ENCODE measurements around the gene MAPK8IP1. TPM values are rescaled to one million over a fixed set of nuclear protein-coding genes. Genes with fewer than 3 reads are reported as not detected.
"Not testable (repeated sequence)": the region's sequence is repeated elsewhere in the genome, so short reads cannot be mapped to it uniquely, and the experiment has no call there.

MAPK8IP1 gene
- 5.9 TPM for total RNA-seq
- long read RNA-seq, partial matches to known transcripts: 8 of 8 reads
- long read RNA-seq, other reads (novel, unspliced or antisense): 0 of 8 reads

DNA sequence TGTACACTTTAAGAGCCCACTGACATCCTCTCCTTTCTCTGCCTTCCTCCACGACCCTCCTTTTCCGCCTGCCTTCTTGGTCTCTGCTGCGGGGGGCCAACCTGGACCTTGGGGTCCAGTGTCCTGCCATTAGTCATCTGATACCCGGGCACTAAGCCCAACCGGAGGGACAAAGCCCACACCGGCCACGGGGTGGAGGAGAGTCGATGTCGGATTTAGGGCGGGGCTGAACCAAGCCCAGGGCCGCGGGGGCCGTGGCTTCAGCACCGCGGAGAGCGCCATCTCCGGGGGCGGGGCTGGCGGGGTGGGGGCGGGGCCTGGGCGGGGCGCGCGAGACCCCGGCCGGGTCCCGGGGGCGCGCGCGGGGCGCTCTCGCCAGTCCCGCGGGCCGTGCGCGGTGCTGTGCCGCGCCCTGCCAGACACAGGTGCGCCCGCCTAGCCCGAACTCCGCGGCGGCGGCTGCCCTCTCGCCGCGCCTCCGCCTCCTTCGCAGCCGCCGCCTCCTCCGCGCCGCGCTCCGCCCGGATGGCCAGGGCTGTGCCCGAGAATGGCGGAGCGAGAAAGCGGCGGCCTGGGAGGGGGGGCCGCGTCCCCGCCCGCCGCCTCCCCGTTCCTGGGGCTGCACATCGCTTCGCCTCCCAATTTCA is at the start of gene MAPK8IP1:
TSS of gene MAPK8IP1 (plus strand) at position 378 of the 647 bp plus-strand sequence. CDS start at position 548, 170 bp downstream.
- DNase-seq (ENCODE audit: missing footprints) (peak; percentile 73), ATAC-seq (peak; percentile 69)
- intact Hi-C loops (cut with DNase I): no loop called here

DNA sequence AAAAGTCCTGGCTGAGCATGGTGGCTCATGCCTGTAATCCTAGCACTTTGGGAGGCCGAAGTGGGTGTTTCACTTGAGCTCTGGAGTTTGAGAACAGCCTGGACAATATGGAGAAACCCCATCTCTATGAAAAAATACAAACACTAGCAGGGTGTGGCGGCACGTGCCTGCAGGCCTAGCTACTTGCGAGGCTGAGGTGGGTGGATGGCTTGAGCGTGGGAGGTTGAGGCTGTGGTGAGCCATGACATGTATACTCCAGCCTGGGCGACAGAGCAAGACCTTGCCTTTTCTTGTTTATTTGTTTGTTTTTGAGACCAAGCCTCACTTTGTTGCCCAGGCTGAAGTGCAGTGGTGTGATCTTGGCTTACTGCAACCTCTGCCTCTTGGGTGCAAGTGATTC is 46.2 kb upstream of the MAPK8IP1 start:
- intact Hi-C loops (cut with DNase I): no loop called here
- no peak for ATAC-seq
- no peak for DNase-seq (ENCODE audit: missing footprints)

DNA sequence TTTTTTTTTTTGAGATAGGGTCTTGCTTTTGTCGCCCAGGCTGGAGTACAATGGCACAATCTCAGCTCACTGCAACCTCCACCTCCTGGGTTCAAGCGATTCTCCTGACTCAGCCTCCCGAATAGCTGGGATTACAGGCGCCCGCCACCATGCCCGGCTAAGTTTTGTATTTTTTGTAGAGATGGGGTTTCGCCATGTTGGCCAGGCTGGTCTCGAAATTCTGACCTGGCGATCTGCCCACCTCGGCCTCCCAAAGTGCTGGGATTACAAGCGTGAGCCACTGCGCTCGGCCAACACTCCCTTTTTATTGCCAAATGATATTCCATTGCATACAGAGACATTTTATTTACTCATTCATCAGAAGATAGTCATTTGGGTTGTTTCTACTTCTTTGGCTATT is 45.2 kb upstream of the MAPK8IP1 start:
- not testable (repeated sequence) for ATAC-seq; DNase-seq (ENCODE audit: missing footprints)
- intact Hi-C loops (cut with DNase I): loop anchor here (10.0 kb wide), 2 partner anchors 65 to 175 kb away; partner anchors contain the start of gene CHST1

DNA sequence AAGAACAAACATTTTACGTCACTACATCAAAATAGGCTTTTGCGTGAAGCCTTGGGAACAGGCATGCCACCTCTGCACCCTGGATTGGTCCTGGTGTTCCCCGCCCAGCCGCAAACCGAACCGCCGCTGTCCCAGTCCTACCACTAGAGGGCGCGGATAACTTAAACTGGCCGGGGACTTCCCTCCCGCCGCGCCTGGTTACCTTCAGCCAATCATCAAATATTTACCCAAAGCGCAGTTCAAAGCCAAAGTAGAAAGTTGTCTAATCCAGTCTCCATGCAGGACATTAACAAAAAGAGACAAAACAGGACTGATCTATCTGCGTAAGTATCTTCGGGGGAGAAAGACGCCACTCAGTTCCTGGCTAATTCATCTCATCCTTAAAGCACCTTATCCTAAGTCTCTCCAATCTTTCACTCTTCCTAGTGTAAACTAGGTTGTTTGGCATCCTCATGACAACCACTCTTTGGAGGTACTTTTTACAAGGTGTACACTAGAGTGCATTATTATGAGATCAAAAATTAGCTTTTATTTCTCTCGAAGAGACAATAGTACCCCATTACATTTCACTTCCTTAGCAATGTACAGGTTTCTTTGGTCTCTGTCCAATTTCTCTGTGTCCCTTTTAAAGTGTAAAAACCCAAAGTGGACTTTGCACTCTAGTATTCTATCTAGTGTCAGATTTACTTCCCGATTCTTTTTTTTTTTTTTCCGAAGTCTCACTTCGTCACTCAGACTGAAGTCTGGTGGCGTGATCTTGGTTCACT is 42.1 kb upstream of the MAPK8IP1 start:
- DNase-seq (ENCODE audit: missing footprints): peak; percentile 96
- peak; percentile 32 for ATAC-seq
- intact Hi-C loops (cut with DNase I): loop anchor here (2.0 to 10.0 kb wide), 5 partner anchors 39 to 179 kb away; partner anchors contain the start of genes CHST1 and SLC35C1

DNA sequence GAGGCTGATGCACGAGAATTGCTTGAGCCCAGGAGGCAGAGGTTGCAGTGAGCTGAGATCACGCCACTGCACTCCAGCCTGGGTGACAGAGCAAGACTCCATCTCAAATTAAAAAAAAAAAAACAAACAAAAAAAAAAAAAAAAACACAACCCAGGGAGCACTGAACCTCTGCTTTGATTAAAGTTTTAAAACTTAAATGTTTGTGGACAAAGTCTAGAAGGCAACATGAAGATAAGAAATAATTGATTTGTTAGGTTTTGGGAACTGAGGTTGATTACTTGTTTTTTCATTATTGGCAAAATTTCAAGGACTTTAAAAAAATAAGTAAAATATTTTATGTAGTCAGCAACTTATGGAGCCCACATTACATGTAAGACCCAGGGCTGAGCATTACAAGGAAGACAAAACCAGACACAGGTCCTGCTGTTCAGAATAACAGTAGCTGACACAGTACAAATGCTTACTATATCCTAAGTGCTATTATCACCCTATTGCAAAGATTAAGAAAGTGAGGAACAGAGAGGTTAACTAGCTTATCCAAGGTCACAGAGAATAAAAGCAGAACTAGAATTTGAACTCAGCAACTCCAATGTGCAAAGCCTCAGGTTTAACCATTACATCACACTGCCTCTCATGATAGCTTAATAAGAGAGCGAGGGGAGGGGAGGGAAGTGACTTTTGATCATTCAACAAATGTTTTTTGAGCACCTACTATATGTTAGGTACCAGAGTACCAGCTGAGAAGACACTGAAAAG is 40.5 kb upstream of the MAPK8IP1 start:
- no peak for DNase-seq (ENCODE audit: missing footprints)
- intact Hi-C loops (cut with DNase I): loop anchor here (5.0 to 10.0 kb wide), 3 partner anchors 70 to 277 kb away; partner anchors contain the start of genes CHST1 and PHF21A

DNA sequence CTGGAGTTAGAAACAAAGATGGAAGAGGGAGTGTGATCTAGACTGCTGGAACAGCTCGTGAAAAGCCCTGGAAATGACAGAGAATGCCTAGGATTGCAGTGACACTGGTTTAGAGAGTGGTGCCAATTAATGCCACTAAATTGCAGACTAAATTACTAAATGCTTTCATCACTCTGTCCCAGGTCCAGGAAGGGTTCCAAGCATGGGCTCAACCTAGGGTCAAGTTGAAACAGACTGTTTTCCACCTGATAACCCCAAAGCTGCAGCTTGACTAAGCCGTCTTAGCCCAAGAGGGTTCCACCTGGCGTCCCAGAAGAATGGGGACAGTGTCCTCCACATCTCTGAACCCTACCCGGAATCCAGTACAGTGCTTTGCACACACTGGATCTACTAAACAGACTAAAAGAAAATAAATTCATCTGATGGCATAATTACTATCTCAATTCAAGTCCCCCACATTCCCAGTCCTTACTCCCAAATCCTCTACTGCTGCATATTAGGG is 39.2 kb upstream of the MAPK8IP1 start:
- ATAC-seq: no peak
- no peak for DNase-seq (ENCODE audit: missing footprints)
- intact Hi-C loops (cut with DNase I): loop anchor here (5.0 to 10.0 kb wide), 3 partner anchors 71 to 276 kb away; partner anchors contain the start of genes CHST1 and PHF21A

More for the DNA sequence above, 40.5 kb upstream of the MAPK8IP1 start:
- ATAC-seq: no peak

DNA sequence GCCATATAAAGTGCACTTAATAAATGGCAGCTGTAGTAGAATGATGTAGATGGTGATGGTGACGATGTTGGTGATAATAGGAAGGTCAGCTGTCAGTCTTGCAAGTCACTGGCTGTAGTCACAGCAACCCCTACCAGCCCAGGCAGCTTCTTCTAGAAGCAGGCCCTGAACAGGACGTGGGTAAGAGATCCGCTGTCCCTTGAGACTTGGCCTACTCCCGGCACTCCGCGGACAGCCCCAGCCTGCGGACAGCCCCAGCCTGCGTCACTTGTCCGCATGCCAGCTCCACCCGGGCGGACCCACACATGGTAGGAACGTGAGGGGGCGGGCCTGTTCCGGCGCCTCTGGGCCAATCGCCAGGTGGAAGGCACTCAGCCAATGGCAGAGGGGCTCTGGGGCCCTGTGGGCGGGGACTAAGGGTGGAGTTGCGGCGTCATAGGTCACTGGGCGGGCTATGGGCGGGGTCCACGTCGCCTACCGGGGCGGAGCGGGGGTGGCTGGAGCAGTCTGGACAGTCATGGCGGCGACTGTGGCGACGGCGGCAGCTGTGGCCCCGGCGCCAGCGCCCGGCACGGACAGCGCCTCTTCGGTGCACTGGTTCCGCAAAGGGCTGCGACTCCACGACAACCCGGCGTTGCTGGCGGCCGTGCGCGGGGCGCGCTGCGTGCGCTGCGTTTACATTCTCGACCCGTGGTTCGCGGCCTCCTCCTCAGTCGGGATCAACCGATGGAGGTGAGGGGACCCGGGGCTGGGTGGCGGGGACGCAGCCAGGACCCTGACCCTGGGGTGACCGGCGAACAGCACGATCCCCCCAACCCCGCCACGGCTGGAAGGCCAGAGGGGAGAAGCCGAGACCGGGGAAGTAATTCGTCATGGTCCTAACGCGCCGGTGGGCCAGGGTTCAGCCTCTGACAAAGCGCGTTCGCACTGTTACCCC is 38.2 kb upstream of the MAPK8IP1 start, which contains the start of gene CRY2:
TSS of gene CRY2 (plus strand) at position 502 of the 937 bp plus-strand sequence. CDS start at position 518, 16 bp downstream.
- ATAC-seq (peak; percentile 98), DNase-seq (ENCODE audit: missing footprints) (peak; percentile 99)
- intact Hi-C loops (cut with DNase I): loop anchor here (5.0 to 10.0 kb wide), 3 partner anchors 72 to 275 kb away; partner anchors contain the start of genes CHST1 and PHF21A

DNA sequence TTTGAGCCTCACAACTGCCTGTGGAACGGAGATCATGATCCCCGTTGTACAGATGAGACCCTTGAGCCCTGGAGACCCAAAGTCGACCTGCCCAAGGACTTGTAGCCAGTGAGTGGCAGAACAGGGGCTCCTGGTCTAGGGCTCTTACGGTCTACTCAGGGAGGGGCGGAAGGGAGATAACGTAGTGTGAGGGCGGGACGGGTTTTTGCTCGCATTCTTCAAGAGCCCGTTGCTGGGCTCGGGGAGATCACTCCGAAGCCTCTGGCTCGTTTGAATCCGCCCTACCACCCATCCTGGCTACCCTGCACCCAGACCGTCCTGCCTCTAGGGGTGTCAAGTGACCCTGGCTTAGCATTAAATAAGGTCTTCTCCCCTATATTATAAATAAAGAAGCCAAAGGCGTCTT is 37.5 kb upstream of the MAPK8IP1 start:
- ATAC-seq (peak; percentile 6), DNase-seq (ENCODE audit: missing footprints) (no peak)
- intact Hi-C loops (cut with DNase I): loop anchor here (5.0 to 10.0 kb wide), 3 partner anchors 73 to 274 kb away; partner anchors contain the start of genes CHST1 and PHF21A

DNA sequence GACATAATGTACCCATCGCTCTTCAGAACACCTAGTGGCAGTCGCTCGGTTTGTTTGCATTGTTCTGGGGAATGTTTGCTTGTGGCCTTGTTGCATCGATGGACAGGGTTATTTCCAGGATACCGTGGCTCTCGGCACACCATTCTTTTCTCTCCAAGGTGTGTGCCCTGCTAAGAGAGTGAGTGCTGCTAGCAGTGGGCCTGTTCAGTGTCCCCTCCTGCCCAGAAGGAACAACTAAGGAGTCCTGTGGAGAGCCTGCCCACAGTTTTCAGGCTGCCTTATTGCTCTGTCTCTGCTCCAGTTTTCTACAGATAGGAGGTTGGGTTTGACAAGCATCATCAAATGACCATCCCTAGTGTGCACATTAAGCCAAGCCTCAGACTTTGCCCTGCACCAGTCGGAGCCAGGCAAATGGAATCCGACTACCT is 36.8 kb upstream of the MAPK8IP1 start:
- ATAC-seq (no peak), DNase-seq (ENCODE audit: missing footprints) (no peak)
- intact Hi-C loops (cut with DNase I): loop anchor here (5.0 to 10.0 kb wide), 3 partner anchors 74 to 274 kb away; partner anchors contain the start of genes CHST1 and PHF21A

DNA sequence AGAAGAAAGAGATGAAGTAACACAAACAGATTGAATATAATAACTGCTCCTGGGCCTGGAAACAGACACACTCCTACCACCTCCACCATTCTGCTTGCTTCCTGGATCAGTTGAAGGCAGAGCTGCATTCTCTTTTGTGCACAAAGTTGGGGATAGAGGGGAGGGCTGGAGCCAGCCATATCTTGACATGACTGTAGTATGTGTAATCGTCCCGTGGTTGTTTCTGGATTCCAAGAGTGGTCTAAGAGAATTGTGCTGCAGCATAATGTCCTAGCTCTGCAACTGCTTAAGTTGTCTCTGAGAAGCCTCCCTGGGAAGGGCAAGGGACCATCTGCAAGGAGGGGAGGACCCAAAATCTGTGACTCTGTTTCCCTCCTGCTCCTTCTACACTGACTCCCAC is 35.0 kb upstream of the MAPK8IP1 start:
- intact Hi-C loops (cut with DNase I): no loop called here
- DNase-seq (ENCODE audit: missing footprints): no peak
- no peak for ATAC-seq

DNA sequence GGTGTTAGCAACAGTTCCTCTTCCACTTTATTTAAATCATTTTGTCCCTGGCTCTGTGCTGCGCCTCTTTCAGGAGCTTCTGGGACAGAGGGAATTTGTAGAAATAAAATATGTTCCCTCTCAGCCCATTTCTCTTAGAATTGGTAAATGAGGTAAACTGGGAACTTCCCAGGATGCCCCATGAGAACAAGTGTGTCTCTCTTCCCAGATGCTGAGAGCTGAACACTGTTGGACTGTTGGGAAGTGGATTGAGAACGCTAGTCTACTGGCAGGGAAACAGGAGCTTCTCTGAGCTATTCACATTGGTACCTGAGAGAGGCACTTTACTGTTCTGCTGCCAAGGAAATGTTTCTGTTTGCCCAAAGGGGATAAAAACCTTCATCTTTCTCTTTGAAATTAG is 34.2 kb upstream of the MAPK8IP1 start:
- DNase-seq (ENCODE audit: missing footprints) (no peak), ATAC-seq (no peak)
- intact Hi-C loops (cut with DNase I): no loop called here

DNA sequence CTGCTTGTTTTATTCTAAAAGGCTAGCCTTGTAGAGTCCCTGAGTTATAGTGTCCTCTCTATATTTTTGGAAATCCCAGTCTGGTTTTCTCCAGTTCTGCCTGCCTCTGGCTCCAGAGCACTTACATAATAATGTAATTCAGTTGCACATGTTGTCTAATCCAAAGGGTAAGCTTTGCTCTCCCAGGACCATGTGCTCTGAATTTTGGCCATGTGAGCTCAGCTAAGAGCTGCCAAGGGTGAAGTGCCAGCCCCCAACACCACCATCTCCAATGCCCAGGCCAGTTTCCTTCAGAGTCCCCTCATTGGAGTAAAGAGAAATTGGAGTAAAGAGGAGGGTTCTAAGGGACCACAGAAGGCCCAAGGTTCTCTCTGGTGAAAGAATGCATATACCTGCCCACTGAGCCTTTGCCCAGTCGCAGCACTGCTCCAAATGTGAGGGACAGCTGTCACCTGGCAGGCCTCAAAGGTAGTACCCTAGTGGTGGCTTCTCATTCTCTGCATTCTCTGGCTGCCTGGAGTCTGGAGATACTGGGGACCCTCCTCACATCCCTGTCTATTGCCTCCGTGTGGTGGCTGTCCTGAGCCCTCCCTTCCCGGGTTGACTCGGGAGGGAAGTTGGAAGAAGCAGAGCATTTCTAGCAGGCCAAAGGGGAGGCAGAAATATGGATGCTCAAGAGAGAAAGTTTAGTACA is 33.3 kb upstream of the MAPK8IP1 start:
- no peak for DNase-seq (ENCODE audit: missing footprints)
- intact Hi-C loops (cut with DNase I): no loop called here
- ATAC-seq: peak; percentile 3

DNA sequence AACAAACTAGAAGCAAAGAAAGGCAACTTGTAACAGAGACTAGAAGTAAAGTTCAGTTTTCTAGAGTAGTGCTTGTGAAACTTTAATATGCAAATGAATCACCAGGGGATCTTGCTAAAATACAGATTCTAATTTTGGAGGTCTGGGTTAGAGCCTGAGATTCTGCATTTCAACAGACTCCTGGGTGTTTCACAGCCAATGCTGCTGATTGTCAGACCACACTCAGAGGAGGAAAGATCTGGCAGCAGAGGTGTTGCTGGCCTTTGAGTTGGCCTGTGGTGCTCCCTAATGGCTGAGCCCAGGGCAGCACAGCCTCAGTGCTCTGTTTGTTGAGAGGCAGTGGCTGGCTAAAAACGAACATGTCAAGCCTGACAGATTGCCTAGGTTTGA is 32.7 kb upstream of the MAPK8IP1 start:
- DNase-seq (ENCODE audit: missing footprints) (no peak), ATAC-seq (peak; percentile 83)
- intact Hi-C loops (cut with DNase I): no loop called here

DNA sequence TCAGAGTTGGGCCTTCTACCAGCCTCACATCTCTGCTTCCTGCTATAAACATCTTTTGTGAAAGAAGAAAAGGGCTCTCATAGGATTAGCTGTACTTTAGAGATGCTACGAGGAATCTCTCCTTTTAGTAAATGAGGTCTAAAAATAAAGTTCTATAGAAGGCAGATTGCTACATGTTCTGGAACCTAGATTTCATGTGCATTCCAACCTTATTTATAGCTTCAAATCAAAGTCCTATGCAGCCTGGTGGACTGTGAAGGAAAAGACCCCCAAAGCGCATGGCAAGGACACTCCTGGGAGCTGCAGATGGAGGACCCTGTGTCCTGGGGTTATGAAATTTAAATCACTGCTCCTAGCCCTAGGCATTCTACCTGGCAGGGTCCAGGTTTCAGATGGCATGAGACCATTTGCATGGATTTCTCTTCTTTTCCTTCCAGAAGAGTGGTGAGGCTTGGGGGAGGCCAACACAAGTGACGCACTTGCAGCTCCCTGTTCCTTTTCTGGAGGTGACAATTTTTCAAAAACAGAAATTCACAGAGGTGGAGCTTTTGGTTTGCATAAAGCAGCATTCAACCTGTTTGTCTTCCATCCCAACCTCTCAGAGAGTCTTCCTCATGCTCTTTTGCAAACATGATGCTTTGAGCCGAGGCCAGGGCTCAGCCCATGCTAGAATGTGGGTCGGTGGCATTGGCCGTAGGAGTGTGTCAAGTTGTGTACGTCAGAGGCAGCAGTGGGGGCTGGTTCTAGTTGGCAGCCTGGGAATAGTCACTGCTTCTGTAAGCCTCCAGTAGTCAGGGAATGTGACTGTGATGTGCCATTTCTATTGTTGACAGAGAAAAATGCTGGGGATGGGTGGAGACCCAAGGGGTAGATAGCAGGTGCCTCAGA is 31.9 kb upstream of the MAPK8IP1 start:
- DNase-seq (ENCODE audit: missing footprints): peak; percentile 77
- intact Hi-C loops (cut with DNase I): no loop called here
- ATAC-seq: peak; percentile 77

DNA sequence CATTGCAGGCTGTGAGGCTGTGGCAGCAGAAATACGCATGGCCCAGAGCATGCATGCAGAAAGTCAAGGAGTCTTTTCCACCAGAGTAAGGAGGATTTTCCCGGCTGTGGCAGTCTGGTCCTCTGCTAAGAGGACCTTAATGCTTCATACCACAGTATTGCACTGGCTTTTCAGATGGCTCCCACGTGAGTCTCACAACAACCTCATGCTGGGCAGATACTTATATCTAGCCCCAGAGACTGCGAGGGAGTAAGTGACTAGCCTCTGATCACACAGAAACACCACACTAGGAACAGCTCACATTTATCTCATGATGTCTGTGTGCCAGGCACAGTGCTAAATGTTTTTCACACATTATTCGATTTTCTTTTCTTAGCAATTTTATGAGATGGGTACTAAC is 30.1 kb upstream of the MAPK8IP1 start:
- ATAC-seq: no peak
- no peak for DNase-seq (ENCODE audit: missing footprints)
- intact Hi-C loops (cut with DNase I): no loop called here

DNA sequence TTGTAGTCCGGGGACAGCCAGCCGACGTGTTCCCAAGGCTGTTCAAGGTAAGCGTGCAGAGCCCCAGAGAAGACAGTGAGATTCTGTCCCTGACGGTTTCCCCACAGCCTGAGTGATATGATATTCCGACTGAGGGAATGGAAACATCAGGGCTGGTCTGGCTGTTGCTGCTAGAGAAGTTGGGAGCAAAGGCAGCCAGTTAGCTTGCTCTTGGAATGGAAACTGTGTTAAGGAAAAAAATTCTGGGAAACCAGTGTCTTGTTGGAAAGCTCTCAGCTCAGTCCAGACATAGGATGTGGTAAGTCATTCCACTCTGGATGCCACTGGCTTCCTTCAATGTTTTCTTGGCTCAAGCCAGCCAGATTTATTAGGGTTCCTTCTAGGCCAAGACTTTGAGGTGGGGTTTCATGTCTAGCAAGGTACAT is 29.4 kb upstream of the MAPK8IP1 start:
- intact Hi-C loops (cut with DNase I): no loop called here
- no peak for DNase-seq (ENCODE audit: missing footprints)
- no peak for ATAC-seq
